ENCODE data around the gene FBXL15. TPM values are rescaled to one million over a fixed set of nuclear protein-coding genes. Genes with fewer than 3 reads are reported as not detected.
A peak's percentile ranks its signal among the peaks of the same experiment; 100 is the strongest.

FBXL15 gene
- total RNA-seq, 4 donors from 2014 or later = 19.5 to 45.9 (median 29.0) TPM

- Histone ChIP-seq H3K36me3 (peaks cover 0 to 41% (median 35%) of the 10 kb centered on the region in 4 donors), H3K9me3 (no peaks in the 10 kb centered on the region), H3K27me3 (no peaks in the 10 kb centered on the region), H3K4me1 (peaks cover 32 to 80% (median 75%) of the 10 kb centered on the region in 4 donors), H3K27ac (replicated peaks in 1 of 4) (peak overlapping the region; percentile 95 to 99 (median 98)), H3K4me3 (peak overlapping the region; percentile 70 to 88 (median 72))
- no peak for TF ChIP-seq EP300 (IDR thresholded peaks at IDR 0.05)
- TF ChIP-seq POLR2A (IDR thresholded peaks at IDR 0.05; ENCODE audit: low read depth) = no peak
- no peak for TF ChIP-seq CTCF (IDR thresholded peaks at IDR 0.05)
- no peak for TF ChIP-seq POLR2AphosphoS5 (IDR thresholded peaks at IDR 0.05)
- WGBS = 78% methylated on average over 10 of the region's 12 CpGs
- no peak for DNase-seq (ENCODE audit: extremely low spot score)
- intact Hi-C loops (cut with DNase I) = no loop called here
Observed at GRCh38 chr10:102396730-102397151, 23.9 kb upstream of the FBXL15 start.

- Histone ChIP-seq H3K36me3 (peaks cover 0 to 48% (median 43%) of the 10 kb centered on the region in 4 donors), H3K4me3 (peak overlapping the region in 1 of 4 donors; percentile 72), H3K9me3 (no peaks in the 10 kb centered on the region), H3K27me3 (no peaks in the 10 kb centered on the region), H3K4me1 (peaks cover 32 to 88% (median 82%) of the 10 kb centered on the region in 4 donors), H3K27ac (replicated peaks in 1 of 4) (peak overlapping the region; percentile 95 to 99 (median 98))
- WGBS = 87% methylated on average over 14 of the region's 14 CpGs
- TF ChIP-seq POLR2A (IDR thresholded peaks at IDR 0.05; ENCODE audit: low read depth) (no peak), POLR2AphosphoS5 (IDR thresholded peaks at IDR 0.05) (no peak), EP300 (IDR thresholded peaks at IDR 0.05) (no peak), CTCF (IDR thresholded peaks at IDR 0.05) (no peak)
- DNase-seq (ENCODE audit: extremely low spot score) = no peak
- intact Hi-C loops (cut with DNase I) = no loop called here
Observed at GRCh38 chr10:102397222-102398171, 23.1 kb upstream of the FBXL15 start.

- H3K4me3 ChIP-seq = peak overlapping the region in 3 of 4 donors; percentile 59 to 68 (median 63)
- peaks cover 30 to 92% (median 85%) of the 10 kb centered on the region in 4 donors for H3K4me1 ChIP-seq
- TF ChIP-seq CTCF (IDR thresholded peaks at IDR 0.05) (no peak), POLR2AphosphoS5 (IDR thresholded peaks at IDR 0.05) (no peak), POLR2A (IDR thresholded peaks at IDR 0.05; ENCODE audit: low read depth) (no peak), EP300 (IDR thresholded peaks at IDR 0.05) (no peak)
- H3K27me3 ChIP-seq = no peaks in the 10 kb centered on the region
- peaks cover 0 to 57% (median 48%) of the 10 kb centered on the region in 4 donors for H3K36me3 ChIP-seq
- WGBS = 85% methylated on average over 17 of the region's 21 CpGs
- no peak for DNase-seq (ENCODE audit: extremely low spot score)
- no peaks in the 10 kb centered on the region for H3K9me3 ChIP-seq
- peak overlapping the region; percentile 86 to 99 (median 94) for H3K27ac ChIP-seq (replicated peaks in 1 of 4)
- intact Hi-C loops (cut with DNase I) = no loop called here
Observed at GRCh38 chr10:102398172-102399020, 22.2 kb upstream of the FBXL15 start.

- peak; percentile 95 for DNase-seq (ENCODE audit: extremely low spot score)
- TF ChIP-seq CTCF (IDR thresholded peaks at IDR 0.05) = peak; percentile 95 to 96 (median 95)
- TF ChIP-seq POLR2A (IDR thresholded peaks at IDR 0.05; ENCODE audit: low read depth) = no peak
- no peak for TF ChIP-seq EP300 (IDR thresholded peaks at IDR 0.05)
- peak; percentile 90 to 95 for TF ChIP-seq POLR2AphosphoS5 (IDR thresholded peaks at IDR 0.05)
- Histone ChIP-seq H3K9me3 (no peaks in the 10 kb centered on the region), H3K27me3 (no peaks in the 10 kb centered on the region), H3K4me1 (peaks cover 25 to 96% (median 85%) of the 10 kb centered on the region in 4 donors), H3K27ac (replicated peaks in 1 of 4) (peak overlapping the region; percentile 86 to 99 (median 94)), H3K4me3 (peak overlapping the region; percentile 59 to 68 (median 65)), H3K36me3 (peaks cover 0 to 63% (median 49%) of the 10 kb centered on the region in 4 donors)
- 3% methylated on average over 38 of the region's 72 CpGs for WGBS
- intact Hi-C loops (cut with DNase I) = no loop called here
Observed at GRCh38 chr10:102399217-102400021, 21.2 kb upstream of the FBXL15 start.

Measured in esophagus muscularis mucosa (tissue), 4 donors.